ENCODE measurements around the gene PRSS38.

The PRSS38 gene

GRCh38 chr1:227771771-227772170 lies 43.7 kb upstream of the PRSS38 start:
- H3K4me3 ChIP-seq (ENCODE audit: low read depth in 1 of 2, low read length in 1 of 2), result no peak overlapping the region
- no peaks in the 10 kb centered on the region for H3K4me1 ChIP-seq (ENCODE audit: control insufficient read depth in 1 of 2, insufficient read depth in 1 of 2, low read depth in 1 of 2, low read length in 1 of 2)
- no peaks in the 10 kb centered on the region for H3K9me3 ChIP-seq
- no peaks in the 10 kb centered on the region for H3K27me3 ChIP-seq
- peaks cover 47% of the 10 kb centered on the region for H3K36me3 ChIP-seq
- H3K27ac ChIP-seq, result no peak overlapping the region
- TF ChIP-seq CTCF (IDR thresholded peaks at IDR 0.05), result no peak

GRCh38 chr1:227773558-227773957 lies 41.9 kb upstream of the PRSS38 start:
- H3K27ac ChIP-seq, result no peak overlapping the region
- peaks cover 30% of the 10 kb centered on the region for H3K36me3 ChIP-seq
- H3K27me3 ChIP-seq, result no peaks in the 10 kb centered on the region
- H3K4me1 ChIP-seq (ENCODE audit: control insufficient read depth in 1 of 2, insufficient read depth in 1 of 2, low read depth in 1 of 2, low read length in 1 of 2), result no peaks in the 10 kb centered on the region
- no peaks in the 10 kb centered on the region for H3K9me3 ChIP-seq
- TF ChIP-seq CTCF (IDR thresholded peaks at IDR 0.05), result no peak
- H3K4me3 ChIP-seq (ENCODE audit: low read depth in 1 of 2, low read length in 1 of 2), result no peak overlapping the region

- Histone ChIP-seq H3K36me3 (peaks cover 23% of the 10 kb centered on the region), H3K4me3 (ENCODE audit: low read depth in 1 of 2, low read length in 1 of 2) (no peak overlapping the region), H3K27ac (no peak overlapping the region), H3K9me3 (no peaks in the 10 kb centered on the region), H3K4me1 (ENCODE audit: control insufficient read depth in 1 of 2, insufficient read depth in 1 of 2, low read depth in 1 of 2, low read length in 1 of 2) (no peaks in the 10 kb centered on the region), H3K27me3 (no peaks in the 10 kb centered on the region)
- TF ChIP-seq CTCF (IDR thresholded peaks at IDR 0.05), result no peak
Measured at GRCh38 chr1:227774051-227774731, 41.3 kb upstream of the PRSS38 start.

GRCh38 chr1:227774821-227775661 lies 40.4 kb upstream of the PRSS38 start:
- peaks cover 17% of the 10 kb centered on the region for H3K36me3 ChIP-seq
- H3K27ac ChIP-seq, result no peak overlapping the region
- H3K4me3 ChIP-seq (ENCODE audit: low read depth in 1 of 2, low read length in 1 of 2), result no peak overlapping the region
- no peaks in the 10 kb centered on the region for H3K9me3 ChIP-seq
- TF ChIP-seq CTCF (IDR thresholded peaks at IDR 0.05), result no peak
- H3K27me3 ChIP-seq, result no peaks in the 10 kb centered on the region
- H3K4me1 ChIP-seq (ENCODE audit: control insufficient read depth in 1 of 2, insufficient read depth in 1 of 2, low read depth in 1 of 2, low read length in 1 of 2), result no peaks in the 10 kb centered on the region

GRCh38 chr1:227775841-227776240 lies 39.6 kb upstream of the PRSS38 start:
- no peaks in the 10 kb centered on the region for H3K27me3 ChIP-seq
- H3K4me1 ChIP-seq (ENCODE audit: control insufficient read depth in 1 of 2, insufficient read depth in 1 of 2, low read depth in 1 of 2, low read length in 1 of 2), result no peaks in the 10 kb centered on the region
- TF ChIP-seq CTCF (IDR thresholded peaks at IDR 0.05), result no peak
- H3K4me3 ChIP-seq (ENCODE audit: low read depth in 1 of 2, low read length in 1 of 2), result no peak overlapping the region
- no peaks in the 10 kb centered on the region for H3K9me3 ChIP-seq
- H3K27ac ChIP-seq, result no peak overlapping the region
- peaks cover 15% of the 10 kb centered on the region for H3K36me3 ChIP-seq
